GM12878 (cell line): ENCODE measurements around the gene BRCA1. TPM values are rescaled to one million over a fixed set of nuclear protein-coding genes. Genes with fewer than 3 reads are reported as not detected.

ENCODE experiments used
- ATAC-seq: fragments of 200-7000 bp; cut with Tn5 transposase; 3 replicates; pipeline ENCODE4 v1.9.1; 2020; ENCODE audit warnings: mild to moderate bottlenecking, moderate library complexity
- BruUV-seq: library from RNA; stranded (reverse); fragments of 400-500 nt; replicated peaks from 2 replicates; lab custom pipeline; 2021; lab: Mats Ljungman, UMichigan
- CTCF ChIA-PET: fragments of 300-600 bp; sonication (Branson Sonifier 250); formaldehyde crosslinking; extraction: SDS; loops from one replicate; lab custom pipeline; 2021; ENCODE audit warnings: inconsistent platforms; lab: Yijun Ruan, JAX
- POLR2A ChIA-PET: fragments of 350-600 bp; formaldehyde crosslinking; extraction: SDS; loops from one replicate; lab custom pipeline; 2021; ENCODE audit warnings: inconsistent platforms; lab: Charles Lee
- RAD21 ChIA-PET: fragments of 300-600 bp; sonication (Branson Sonifier 250); formaldehyde crosslinking; loops from one replicate; lab custom pipeline; 2023; ENCODE audit warnings: antibody characterized with exemption; ENCODE audit not compliant: unreplicated experiment; lab: Charles Lee
- SMC1A ChIA-PET: fragments of 300-600 bp; sonication (Branson Sonifier 250); formaldehyde crosslinking; loops from one replicate; lab custom pipeline; 2023; ENCODE audit not compliant: unreplicated experiment, uncharacterized antibody; lab: Charles Lee
- DNase-seq: peaks from one replicate; pipeline ENCODE4 v3.0.0-alpha.2; 2011; ENCODE audit warnings: low read depth, low spot score
- FAIRE-seq: peaks from 3 replicates; lab custom pipeline; 2011; peaks lifted over from hg19 to GRCh38; lab: Jason Lieb, UNC
- H2AFZ ChIP-seq: 2 replicates; pipeline ENCODE4 v1.6.0; 2011; ENCODE audit warnings: low read depth, low read length, control low read depth; ENCODE audit not compliant: control insufficient read depth
- H3K27ac ChIP-seq: 2 replicates; pipeline ENCODE4 v1.5.1; 2011; ENCODE audit warnings: control low read depth; ENCODE audit not compliant: control insufficient read depth, insufficient read depth
- H3K27me3 ChIP-seq, 2 experiments: replicated peaks in 1 of 2; 2 replicates each; pipeline versions ENCODE4 v1.6.0 to v1.6.1; 2011; ENCODE audit warnings: low read length in 1 of 2; ENCODE audit not compliant: control insufficient read depth in 2 of 2, insufficient read depth in 2 of 2
- H3K36me3 ChIP-seq, 2 experiments: 2 replicates each; pipeline ENCODE4 v1.5.1; 2011; ENCODE audit warnings: low read length in 1 of 2; ENCODE audit not compliant: control insufficient read depth in 2 of 2, insufficient read depth in 2 of 2
- H3K4me1 ChIP-seq: 2 replicates; pipeline ENCODE4 v1.6.1; 2011; ENCODE audit warnings: mild to moderate bottlenecking, low read length, moderate library complexity, mixed read lengths; ENCODE audit not compliant: control insufficient read depth, insufficient read depth
- H3K4me2 ChIP-seq: 2 replicates; pipeline ENCODE4 v1.6.0; 2011; ENCODE audit warnings: control low read depth; ENCODE audit not compliant: control insufficient read depth, insufficient read depth
- H3K4me3 ChIP-seq: fragments of 200-600 bp; sonication (generic); 2 replicates; pipeline ENCODE4 v1.5.1; 2016
- H3K79me2 ChIP-seq: 2 replicates; pipeline ENCODE4 v1.6.0; 2011; ENCODE audit warnings: low read length; ENCODE audit not compliant: control insufficient read depth, insufficient read depth
- H3K9ac ChIP-seq: 2 replicates; pipeline ENCODE4 v1.8.0; 2011; ENCODE audit warnings: low read length, control low read depth, mixed read lengths; ENCODE audit not compliant: control insufficient read depth, insufficient read depth
- H3K9me3 ChIP-seq: replicated peaks from 3 replicates; pipeline ENCODE4 v1.5.1; 2011; ENCODE audit warnings: mild to moderate bottlenecking, low read length; ENCODE audit not compliant: control insufficient read depth, insufficient read depth
- H4K20me1 ChIP-seq: 2 replicates; pipeline ENCODE4 v1.6.0; 2011; ENCODE audit not compliant: control insufficient read depth, insufficient read depth
- GATAD2B ChIP-seq: fragments of 450-650 bp; conservative IDR thresholded peaks from 2 replicates; pipeline ENCODE4 v1.6.1; 2017; ENCODE audit warnings: low read depth, mild to moderate bottlenecking, moderate library complexity
- HCFC1 ChIP-seq: fragments of 150-350 bp; IDR thresholded peaks from 2 replicates; pipeline ENCODE4 v1.6.1; 2014; ENCODE audit warnings: low read length
- IRF4 ChIP-seq: IDR thresholded peaks from 2 replicates; pipeline ENCODE4 v1.6.1; 2011; ENCODE audit warnings: low read depth, low read length
- KLF5 ChIP-seq: fragments of 450-650 bp; IDR thresholded peaks from 2 replicates; pipeline ENCODE4 v1.6.1; 2014; ENCODE audit warnings: mild to moderate bottlenecking; ENCODE audit not compliant: partially characterized antibody
- NR2C2 ChIP-seq: IDR thresholded peaks from 2 replicates; pipeline ENCODE4 v1.6.1; 2011; ENCODE audit warnings: borderline replicate concordance, low read depth; ENCODE audit not compliant: control insufficient read depth, insufficient read length
- RB1 ChIP-seq: fragments of 450-650 bp; formaldehyde crosslinking; IDR thresholded peaks from 2 replicates; pipeline ENCODE4 v1.6.1; 2017; ENCODE audit warnings: mild to moderate bottlenecking, borderline replicate concordance
- SMAD5 ChIP-seq: IDR thresholded peaks from 2 replicates; pipeline ENCODE4 v1.6.1; 2016; ENCODE audit warnings: antibody characterized with exemption, low read depth
- SP1 ChIP-seq: IDR thresholded peaks from one replicate; pipeline ENCODE4 v1.6.1; 2011; ENCODE audit warnings: low read depth, low read length
- SPI1 ChIP-seq: IDR thresholded peaks from 2 replicates; pipeline ENCODE4 v1.6.1; 2011; ENCODE audit warnings: low read depth, mild to moderate bottlenecking, low read length, moderate library complexity, borderline replicate concordance; ENCODE audit not compliant: insufficient read depth
- WRNIP1 ChIP-seq: IDR thresholded peaks from 2 replicates; pipeline ENCODE4 v1.6.1; 2011; ENCODE audit warnings: low read depth, low read length, improper control_type of control experiment, borderline replicate concordance
- ZNF274 ChIP-seq: IDR thresholded peaks from one replicate; pipeline ENCODE4 v1.8.0; 2011; ENCODE audit not compliant: insufficient read length, insufficient read depth
- WGBS: methylation state at CpG from one replicate; pipeline ENCODE4 v1.1.6; 2016; ENCODE audit warnings: low lambda C conversion rate; ENCODE audit not compliant: insufficient replicate concordance, insufficient coverage; ENCODE audit errors: missing lambda C conversion rate; 5-methylcytosine and 5-hydroxymethylcytosine counted together
- in situ Hi-C: fragments of 300-500 bp; cut with MboI; formaldehyde crosslinking; loops from 9 replicates; pipeline ENCODE4 v1.14.3; 2018; ENCODE audit warnings: mixed read lengths
- intact Hi-C: fragments of 100-400 bp; cut with micrococcal nuclease; formaldehyde crosslinking; loops from one replicate; pipeline ENCODE4 v1.14.2; 2022; ENCODE audit not compliant: unreplicated experiment
- polyA plus RNA-seq, 11 experiments: library from polyadenylated mRNA; depleted of rRNA in 4 of 11; unstranded in 6 of 11; stranded (reverse) in 5 of 11; fragments of >200 nt; fragmentation: Nextera tagmentation in 4 of 11; fragmentation: Illumina TruSeq in 1 of 11; extraction: Ambion mirVana in 4 of 11; extraction: Trizol in 1 of 11; gene quantifications; 1 replicate in 1 of 11; 2 replicates in 10 of 11; pipeline versions ENCODE4 v1.2.1 to v1.2.3, GENCODE V29; 2011 to 2016; ENCODE audit warnings: inconsistent platforms in 2 of 11, missing spikeins in 2 of 11, low read depth in 1 of 11
- total RNA-seq, 4 experiments: library from RNA; depleted of rRNA in 3 of 4; stranded (reverse); fragments of >200 nt in 3 of 4; fragmentation: Illumina TruSeq in 1 of 4; extraction: Trizol in 1 of 4; gene quantifications; 2 replicates each; pipeline versions ENCODE4 v1.2.1 to v1.2.3, GENCODE V29; 2013 to 2021

The BRCA1 gene
- total and polyA plus RNA-seq, 10 of the 15 experiments (the other 5 are each of a cell fraction or from before 2014, with no cell fraction given): 16.8 to 71.2 (median 44.2) TPM

GRCh38 chr17:43043307-43043706 lies 81.9 kb downstream of the BRCA1 start:
- Histone ChIP-seq H3K27me3 (no peaks in the 10 kb centered on the region), H3K36me3 (0 out of 4 replicates have a peak, but pooled peaks cover 0 to 7% of the 10 kb centered on the region in 2 experiments), H3K4me3 (no peak overlapping the region), H3K9ac (no peak overlapping the region), H3K9me3 (no peaks in the 10 kb centered on the region), H4K20me1 (no peaks in the 10 kb centered on the region), H3K4me2 (no peak overlapping the region), H3K79me2 (no peaks in the 10 kb centered on the region), H3K27ac (no peak overlapping the region), H2AFZ (no peak overlapping the region), H3K4me1 (no peaks in the 10 kb centered on the region)
- in situ Hi-C loops (no loop called here), intact Hi-C loops (no loop called here)
- BruUV-seq: no TSS peak
- TF ChIP-seq SPI1 (no peak), GATAD2B (no peak), NR2C2 (no peak), SP1 (no peak), RB1 (no peak), ZNF274 (no peak)
- RAD21 ChIA-PET: no interaction called here
- FAIRE-seq (no peak), DNase-seq (no peak), ATAC-seq (no peak)
- CTCF ChIA-PET: interaction anchor here (0.6 to 1.2 kb wide), 2 partner anchors 14 to 169 kb away, joined by 3 read pairs; no protein-coding TSS in a partner anchor
- SMC1A ChIA-PET: interaction anchor here (0.9 kb wide), 1 partner anchor 17 kb away, joined by 3 read pairs; no protein-coding TSS in a partner anchor
- POLR2A ChIA-PET: no interaction called here

GRCh38 chr17:43042025-43042628 lies 83.0 kb downstream of the BRCA1 start:
- intact Hi-C loops (no loop called here), in situ Hi-C loops (no loop called here)
- Histone ChIP-seq H3K9me3 (no peaks in the 10 kb centered on the region), H3K36me3 (0 out of 4 replicates have a peak, but pooled peaks cover 0 to 7% of the 10 kb centered on the region in 2 experiments), H3K27me3 (no peaks in the 10 kb centered on the region), H3K4me2 (no peak overlapping the region), H2AFZ (no peak overlapping the region), H3K4me1 (no peaks in the 10 kb centered on the region), H3K79me2 (no peaks in the 10 kb centered on the region)
- WGBS: 92% methylated on average over 5 of the region's 5 CpGs
- ATAC-seq (no peak), DNase-seq (no peak), FAIRE-seq (no peak)
- POLR2A ChIA-PET: no interaction called here
- TF ChIP-seq HCFC1: no peak
- TF ChIP-seq IRF4: no peak
- no peak for TF ChIP-seq KLF5
- no peak for TF ChIP-seq SMAD5
- no peak for TF ChIP-seq SPI1
- TF ChIP-seq WRNIP1: no peak
- TF ChIP-seq, all 136 proteins: peak for 0
- SMC1A ChIA-PET: no interaction called here
- BruUV-seq: no TSS peak
- RAD21 ChIA-PET: no interaction called here
- Histone ChIP-seq H4K20me1 (no peaks in the 10 kb centered on the region), H3K4me3 (no peak overlapping the region), H3K27ac (no peak overlapping the region), H3K9ac (no peak overlapping the region)
- CTCF ChIA-PET: interaction anchor here (0.7 kb wide), 1 partner anchor 83 kb away, joined by 3 read pairs; the partner anchor contains the start of gene BRCA1
